PC-9 (cell line): ENCODE results near the gene SYNPR. TPM values are rescaled to one million over a fixed set of nuclear protein-coding genes. Genes with fewer than 3 reads are reported as not detected.

Experiments
- BruUV-seq: library from RNA; stranded (reverse); fragments of 400-500 nt; replicated peaks from 2 replicates; lab custom pipeline; 2021; lab: Mats Ljungman, UMichigan
- CTCF ChIA-PET: fragments of 300-600 bp; sonication (Branson Sonifier 250); formaldehyde crosslinking; loops from one replicate; lab custom pipeline; 2022; ENCODE audit warnings: antibody characterized with exemption; lab: Charles Lee
- POLR2A ChIA-PET: fragments of 300-600 bp; sonication (Branson Sonifier 250); formaldehyde crosslinking; loops from one replicate; lab custom pipeline; 2022; ENCODE audit warnings: antibody characterized with exemption; ENCODE audit not compliant: unreplicated experiment; lab: Charles Lee
- DNase-seq, 2 experiments: peaks; one replicate each; pipeline versions ENCODE4 v3.0.0 to v3.0.0-alpha.2; 2015 to 2022; ENCODE audit warnings: mixed read lengths in 1 of 2
- H2AFZ ChIP-seq: fragments of 200-600 bp; sonication (generic); 2 replicates; pipeline ENCODE4 v1.8.1; 2017; ENCODE audit warnings: antibody characterized with exemption
- H3F3A ChIP-seq: fragments of 200-600 bp; sonication (generic); 2 replicates; pipeline ENCODE4 v1.8.1; 2017; ENCODE audit warnings: antibody characterized with exemption, mild to moderate bottlenecking, low read depth; ENCODE audit not compliant: insufficient read depth
- H3K27ac ChIP-seq: fragments of 200-600 bp; sonication (generic); 2 replicates; pipeline ENCODE4 v1.6.1; 2016; ENCODE audit warnings: mixed run types
- H3K27me3 ChIP-seq: fragments of 200-600 bp; sonication (generic); 2 replicates; pipeline ENCODE4 v1.6.1; 2016; ENCODE audit warnings: low read depth, mixed run types; ENCODE audit not compliant: insufficient read depth
- H3K36me3 ChIP-seq: fragments of 200-600 bp; sonication (generic); 2 replicates; pipeline ENCODE4 v1.6.1; 2016; ENCODE audit warnings: low read depth, mixed run types
- H3K4me1 ChIP-seq: fragments of 200-600 bp; sonication (generic); replicated peaks from 2 replicates; pipeline ENCODE4 v1.6.1; 2016; ENCODE audit warnings: mixed run types; ENCODE audit not compliant: insufficient read depth
- H3K4me2 ChIP-seq: fragments of 200-600 bp; sonication (generic); 2 replicates; pipeline ENCODE4 v1.6.1; 2017; ENCODE audit warnings: mixed run types
- H3K4me3 ChIP-seq: fragments of 200-600 bp; sonication (generic); 2 replicates; pipeline ENCODE4 v1.6.1; 2016; ENCODE audit warnings: mixed run types
- H3K79me2 ChIP-seq: fragments of 200-600 bp; sonication (generic); 2 replicates; pipeline ENCODE4 v1.6.1; 2017; ENCODE audit warnings: low read depth, mixed run types
- H3K9me2 ChIP-seq: fragments of 200-600 bp; sonication (generic); 2 replicates; pipeline ENCODE4 v1.8.1; 2017; ENCODE audit warnings: mild to moderate bottlenecking; ENCODE audit not compliant: insufficient read depth
- H3K9me3 ChIP-seq: fragments of 200-600 bp; sonication (generic); 2 replicates; pipeline ENCODE4 v1.8.1; 2016; ENCODE audit warnings: low read depth; ENCODE audit not compliant: insufficient read depth
- H4K20me1 ChIP-seq: fragments of 200-600 bp; sonication (generic); 2 replicates; pipeline ENCODE4 v1.8.1; 2017; ENCODE audit not compliant: insufficient read depth
- EZH2 ChIP-seq: fragments of 200-600 bp; sonication (generic); IDR thresholded peaks from 2 replicates; pipeline ENCODE4 v1.8.0; 2017; ENCODE audit warnings: antibody characterized with exemption, low read depth
- intact Hi-C: fragments of 100-400 bp; cut with micrococcal nuclease; formaldehyde crosslinking; loops from one replicate; pipeline ENCODE4 v1.10.0; 2022; ENCODE audit not compliant: unreplicated experiment
- total RNA-seq: library from RNA; stranded (reverse); gene quantifications from 2 replicates; pipeline ENCODE4 v1.2.3, GENCODE V29; 2021
- TF ChIP-seq, protein P1 (sequence below): fragments of 200-600 bp; sonication (generic); conservative IDR thresholded peaks from 2 replicates; pipeline ENCODE4 v1.6.1; 2017; ENCODE audit warnings: mixed run types, antibody characterized with exemption, mild to moderate bottlenecking, moderate library complexity

Gene SYNPR
- total RNA-seq, 1 experiment from 2014 or later: not detected

DNA sequence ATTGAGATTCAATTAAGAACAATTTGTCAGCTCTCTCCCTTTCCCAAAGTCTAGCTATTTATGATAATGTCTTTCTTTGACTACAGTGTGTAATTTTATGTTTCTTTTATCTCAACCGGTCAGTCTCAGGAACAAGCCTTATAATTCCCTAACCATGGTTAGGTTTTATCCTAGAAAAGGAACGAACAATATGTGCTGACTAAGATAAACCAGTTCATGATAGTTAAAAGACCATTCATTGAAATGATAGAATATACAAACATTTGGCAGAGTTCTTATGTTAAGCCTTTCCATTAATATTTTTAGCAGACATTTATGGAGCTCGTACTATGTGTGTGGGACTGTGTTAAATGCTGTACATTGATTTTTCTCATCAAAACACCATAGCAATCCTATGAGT lies 106.3 kb downstream of the SYNPR start:
- no TSS peak for BruUV-seq
- ChIA-PET POLR2A (no interaction called here), CTCF (no interaction called here)
- Histone ChIP-seq H3F3A (no peaks in the 10 kb centered on the region), H4K20me1 (no peaks in the 10 kb centered on the region), H3K4me2 (no peak overlapping the region), H3K27ac (no peak overlapping the region), H3K36me3 (no peaks in the 10 kb centered on the region), H3K79me2 (no peaks in the 10 kb centered on the region), H3K9me3 (no peaks in the 10 kb centered on the region), H3K9me2 (no peaks in the 10 kb centered on the region), H3K4me3 (no peak overlapping the region), H2AFZ (no peak overlapping the region), H3K4me1 (no peaks in the 10 kb centered on the region), H3K27me3 (no peaks in the 10 kb centered on the region)
- intact Hi-C loops: no loop called here
- no peak for DNase-seq
- TF ChIP-seq, protein P1, sequence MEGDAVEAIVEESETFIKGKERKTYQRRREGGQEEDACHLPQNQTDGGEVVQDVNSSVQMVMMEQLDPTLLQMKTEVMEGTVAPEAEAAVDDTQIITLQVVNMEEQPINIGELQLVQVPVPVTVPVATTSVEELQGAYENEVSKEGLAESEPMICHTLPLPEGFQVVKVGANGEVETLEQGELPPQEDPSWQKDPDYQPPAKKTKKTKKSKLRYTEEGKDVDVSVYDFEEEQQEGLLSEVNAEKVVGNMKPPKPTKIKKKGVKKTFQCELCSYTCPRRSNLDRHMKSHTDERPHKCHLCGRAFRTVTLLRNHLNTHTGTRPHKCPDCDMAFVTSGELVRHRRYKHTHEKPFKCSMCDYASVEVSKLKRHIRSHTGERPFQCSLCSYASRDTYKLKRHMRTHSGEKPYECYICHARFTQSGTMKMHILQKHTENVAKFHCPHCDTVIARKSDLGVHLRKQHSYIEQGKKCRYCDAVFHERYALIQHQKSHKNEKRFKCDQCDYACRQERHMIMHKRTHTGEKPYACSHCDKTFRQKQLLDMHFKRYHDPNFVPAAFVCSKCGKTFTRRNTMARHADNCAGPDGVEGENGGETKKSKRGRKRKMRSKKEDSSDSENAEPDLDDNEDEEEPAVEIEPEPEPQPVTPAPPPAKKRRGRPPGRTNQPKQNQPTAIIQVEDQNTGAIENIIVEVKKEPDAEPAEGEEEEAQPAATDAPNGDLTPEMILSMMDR: no peak
- TF ChIP-seq EZH2: no peak

DNA sequence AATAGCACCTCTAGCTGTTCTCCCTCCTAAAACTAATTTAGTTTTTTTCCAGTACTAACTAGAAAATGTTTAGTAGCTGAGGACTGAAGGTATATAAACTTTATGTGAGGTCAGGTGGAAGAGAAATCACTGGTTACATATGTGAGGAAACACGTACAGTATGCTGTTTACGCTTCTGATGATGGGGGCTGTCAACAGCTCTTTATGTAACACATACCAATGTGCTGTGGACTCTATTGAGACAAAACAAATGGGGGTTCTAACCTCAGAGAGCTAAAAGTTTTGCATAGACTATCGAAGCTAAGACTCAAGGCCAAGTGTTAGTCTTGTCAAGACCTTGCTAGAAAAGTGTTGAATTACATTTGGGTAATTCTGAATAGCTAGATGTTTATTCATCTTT lies 107.5 kb downstream of the SYNPR start:
- Histone ChIP-seq H3K4me1 (no peaks in the 10 kb centered on the region), H3K4me3 (no peak overlapping the region), H2AFZ (no peak overlapping the region), H3K9me3 (no peaks in the 10 kb centered on the region), H4K20me1 (no peaks in the 10 kb centered on the region), H3F3A (no peaks in the 10 kb centered on the region), H3K27ac (no peak overlapping the region), H3K4me2 (no peak overlapping the region), H3K27me3 (no peaks in the 10 kb centered on the region), H3K9me2 (no peaks in the 10 kb centered on the region), H3K36me3 (no peaks in the 10 kb centered on the region), H3K79me2 (no peaks in the 10 kb centered on the region)
- POLR2A ChIA-PET: no interaction called here
- intact Hi-C loops: no loop called here
- CTCF ChIA-PET: no interaction called here
- no peak for TF ChIP-seq EZH2
- TF ChIP-seq, protein P1: no peak
- no peak for DNase-seq
- BruUV-seq: no TSS peak

DNA sequence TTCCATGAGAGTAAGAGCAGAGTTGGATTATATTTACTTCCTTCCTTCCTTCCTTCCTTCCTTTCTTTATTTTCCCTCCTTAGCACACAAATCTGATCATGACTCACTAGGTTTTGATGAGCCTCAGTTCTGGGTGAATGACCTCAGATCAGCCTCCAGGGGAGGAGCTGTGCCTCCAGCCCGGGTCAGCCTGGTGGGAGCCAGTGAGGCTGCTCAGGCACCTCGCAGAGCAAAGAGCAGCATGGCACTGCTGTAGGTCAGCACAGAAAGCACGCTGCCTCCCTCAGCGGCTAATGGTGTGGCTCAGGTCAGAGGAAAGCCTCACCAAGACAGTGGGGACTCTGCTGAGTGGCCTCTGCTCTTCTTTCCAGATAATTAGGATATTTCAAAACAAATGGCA lies 108.5 kb downstream of the SYNPR start:
- Histone ChIP-seq H4K20me1 (no peaks in the 10 kb centered on the region), H3K4me1 (no peaks in the 10 kb centered on the region), H3K27ac (no peak overlapping the region), H3K9me2 (no peaks in the 10 kb centered on the region), H3K4me3 (no peak overlapping the region), H3K79me2 (no peaks in the 10 kb centered on the region), H2AFZ (no peak overlapping the region), H3K27me3 (no peaks in the 10 kb centered on the region), H3K36me3 (no peaks in the 10 kb centered on the region), H3K4me2 (no peak overlapping the region), H3K9me3 (no peaks in the 10 kb centered on the region), H3F3A (no peaks in the 10 kb centered on the region)
- POLR2A ChIA-PET: no interaction called here
- intact Hi-C loops: no loop called here
- TF ChIP-seq, protein P1: no peak
- no peak for TF ChIP-seq EZH2
- CTCF ChIA-PET: no interaction called here
- DNase-seq: no peak
- BruUV-seq: no TSS peak
